HG03354 (cell line): ENCODE results near the gene QSOX1.

ENCODE experiments used
- ATAC-seq: cut with Tn5 transposase; IDR thresholded peaks from one replicate; pipeline ENCODE4 v1.9.1; 2021; ENCODE audit warnings: mild to moderate bottlenecking; ENCODE audit not compliant: unreplicated experiment, poor library complexity, severe bottlenecking

The QSOX1 gene

GRCh38 chr1:180230416-180230790 is 75.7 kb downstream of the QSOX1 start:
- ATAC-seq, result no peak

GRCh38 chr1:180230791-180231505 is 76.3 kb downstream of the QSOX1 start:
- ATAC-seq, result no peak

- no peak for ATAC-seq
Measured at GRCh38 chr1:180231506-180231921, 76.8 kb downstream of the QSOX1 start.

GRCh38 chr1:180231936-180232335 is 77.3 kb downstream of the QSOX1 start:
- ATAC-seq, result no peak

GRCh38 chr1:180232521-180233043 is 77.9 kb downstream of the QSOX1 start:
- ATAC-seq, result no peak

- ATAC-seq, result no peak
Measured at GRCh38 chr1:180233191-180234011, 78.7 kb downstream of the QSOX1 start.

- ATAC-seq, result no peak
Measured at GRCh38 chr1:180234369-180235076, 79.9 kb downstream of the QSOX1 start.

- ATAC-seq, result no peak
Measured at GRCh38 chr1:180235077-180235501, 80.4 kb downstream of the QSOX1 start.

- ATAC-seq, result no peak
Measured at GRCh38 chr1:180235502-180236239, 81.0 kb downstream of the QSOX1 start.

- ATAC-seq, result no peak
Measured at GRCh38 chr1:180236698-180237509, 82.2 kb downstream of the QSOX1 start.

GRCh38 chr1:180237869-180238476 is 83.3 kb downstream of the QSOX1 start:
- no peak for ATAC-seq

- ATAC-seq, result no peak
Measured at GRCh38 chr1:180238675-180239074, 84.0 kb downstream of the QSOX1 start.

- ATAC-seq, result no peak
Measured at GRCh38 chr1:180239145-180240096, 84.8 kb downstream of the QSOX1 start.

GRCh38 chr1:180241716-180242544 is 87.3 kb downstream of the QSOX1 start:
- ATAC-seq, result no peak

GRCh38 chr1:180243517-180244221 is 89.0 kb downstream of the QSOX1 start:
- no peak for ATAC-seq

GRCh38 chr1:180244840-180245239 is 90.2 kb downstream of the QSOX1 start:
- ATAC-seq, result no peak
